Body of pancreas (tissue), 4 donors: ENCODE measurements around the gene PTPRN2.

Experiments used
- POLR2A ChIP-seq, 3 donors: fragments of 450-650 bp; IDR thresholded peaks; one replicate each; pipeline ENCODE4 v1.6.1; 2016; ENCODE audit warnings: antibody characterized with exemption in 3 of 3, mild to moderate bottlenecking in 2 of 3
- TF ChIP-seq, protein P1 (sequence below), 7 experiments: fragments of 450-650 bp in 4 of 7; fragments of 200-600 bp in 3 of 7; sonication (generic) in 3 of 7; IDR thresholded peaks; one replicate each; pipeline ENCODE4 v1.5.1; 2016 to 2019; ENCODE audit warnings: antibody characterized with exemption in 7 of 7

DNA sequence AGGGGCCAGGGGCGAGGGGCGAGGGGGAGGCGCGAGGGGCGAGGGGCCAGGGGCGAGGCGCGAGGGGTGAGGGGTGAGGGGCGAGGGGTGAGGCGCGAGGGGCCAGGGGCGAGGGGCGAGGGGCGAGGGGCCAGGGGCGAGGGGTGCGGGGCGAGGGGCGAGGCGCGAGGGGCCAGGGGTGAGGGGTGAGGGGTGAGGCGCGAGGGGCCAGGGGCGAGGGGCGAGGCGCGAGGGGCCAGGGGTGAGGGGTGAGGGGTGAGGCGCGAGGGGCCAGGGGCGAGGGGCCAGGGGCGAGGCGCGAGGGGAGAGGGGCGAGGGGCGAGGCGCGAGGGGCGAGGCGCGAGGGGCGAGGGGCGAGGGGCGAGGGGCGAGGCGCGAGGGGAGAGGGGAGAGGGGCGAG lies 192.3 kb downstream of the PTPRN2 start:
- TF ChIP-seq, protein P1, sequence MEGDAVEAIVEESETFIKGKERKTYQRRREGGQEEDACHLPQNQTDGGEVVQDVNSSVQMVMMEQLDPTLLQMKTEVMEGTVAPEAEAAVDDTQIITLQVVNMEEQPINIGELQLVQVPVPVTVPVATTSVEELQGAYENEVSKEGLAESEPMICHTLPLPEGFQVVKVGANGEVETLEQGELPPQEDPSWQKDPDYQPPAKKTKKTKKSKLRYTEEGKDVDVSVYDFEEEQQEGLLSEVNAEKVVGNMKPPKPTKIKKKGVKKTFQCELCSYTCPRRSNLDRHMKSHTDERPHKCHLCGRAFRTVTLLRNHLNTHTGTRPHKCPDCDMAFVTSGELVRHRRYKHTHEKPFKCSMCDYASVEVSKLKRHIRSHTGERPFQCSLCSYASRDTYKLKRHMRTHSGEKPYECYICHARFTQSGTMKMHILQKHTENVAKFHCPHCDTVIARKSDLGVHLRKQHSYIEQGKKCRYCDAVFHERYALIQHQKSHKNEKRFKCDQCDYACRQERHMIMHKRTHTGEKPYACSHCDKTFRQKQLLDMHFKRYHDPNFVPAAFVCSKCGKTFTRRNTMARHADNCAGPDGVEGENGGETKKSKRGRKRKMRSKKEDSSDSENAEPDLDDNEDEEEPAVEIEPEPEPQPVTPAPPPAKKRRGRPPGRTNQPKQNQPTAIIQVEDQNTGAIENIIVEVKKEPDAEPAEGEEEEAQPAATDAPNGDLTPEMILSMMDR (IDR thresholded peaks at IDR 0.05): no peak
- no peak for TF ChIP-seq POLR2A (IDR thresholded peaks at IDR 0.05)
